Muscle of arm (tissue), 14 donors: ENCODE data around the gene RIPPLY2. TPM values are rescaled to one million over a fixed set of nuclear protein-coding genes. Genes with fewer than 3 reads are reported as not detected.
A peak's percentile ranks its signal among the peaks of the same experiment; 100 is the strongest.
"Not testable (repeated sequence)": the region's sequence is repeated elsewhere in the genome, so short reads cannot be mapped to it uniquely, and the experiment has no call there.

Source experiments
- DNase-seq: peaks from one replicate; pipeline ENCODE4 v3.0.0-alpha.2; 2013
- long read RNA-seq, 11 donors: transcript quantifications; one replicate each; lab custom pipeline, GENCODE V29; 2026
- polyA plus RNA-seq, 12 donors: library from polyadenylated mRNA; unstranded; fragments of 120-200 nt; gene quantifications; one replicate each; pipeline ENCODE4 v1.2.1, GENCODE V29; 2013; ENCODE audit not compliant: insufficient read length in 12 of 12

Gene RIPPLY2, protein sequence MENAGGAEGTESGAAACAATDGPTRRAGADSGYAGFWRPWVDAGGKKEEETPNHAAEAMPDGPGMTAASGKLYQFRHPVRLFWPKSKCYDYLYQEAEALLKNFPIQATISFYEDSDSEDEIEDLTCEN
- polyA plus RNA-seq: under 1 TPM in 2 of 12 donors, not detected in 10; 0.13 to 0.33 TPM
- long read RNA-seq, donor 1, partial matches to known transcripts: 0 of 1 reads
- long read RNA-seq, donor 1, other reads (novel, unspliced or antisense): 0 of 1 reads
- long read RNA-seq, donor 2: 0 reads
- long read RNA-seq, donor 3: 0 reads
- long read RNA-seq, donor 4: 0 reads
- long read RNA-seq, donor 5: 0 reads
- long read RNA-seq, donor 6: 0 reads
- long read RNA-seq, donor 7: 0 reads
- long read RNA-seq, donor 8: 0 reads
- long read RNA-seq, donor 9: 0 reads
- long read RNA-seq, donor 10: 0 reads
- long read RNA-seq, donor 11, partial matches to known transcripts: 0 of 1 reads
- long read RNA-seq, donor 11, other reads (novel, unspliced or antisense): 0 of 1 reads

DNA sequence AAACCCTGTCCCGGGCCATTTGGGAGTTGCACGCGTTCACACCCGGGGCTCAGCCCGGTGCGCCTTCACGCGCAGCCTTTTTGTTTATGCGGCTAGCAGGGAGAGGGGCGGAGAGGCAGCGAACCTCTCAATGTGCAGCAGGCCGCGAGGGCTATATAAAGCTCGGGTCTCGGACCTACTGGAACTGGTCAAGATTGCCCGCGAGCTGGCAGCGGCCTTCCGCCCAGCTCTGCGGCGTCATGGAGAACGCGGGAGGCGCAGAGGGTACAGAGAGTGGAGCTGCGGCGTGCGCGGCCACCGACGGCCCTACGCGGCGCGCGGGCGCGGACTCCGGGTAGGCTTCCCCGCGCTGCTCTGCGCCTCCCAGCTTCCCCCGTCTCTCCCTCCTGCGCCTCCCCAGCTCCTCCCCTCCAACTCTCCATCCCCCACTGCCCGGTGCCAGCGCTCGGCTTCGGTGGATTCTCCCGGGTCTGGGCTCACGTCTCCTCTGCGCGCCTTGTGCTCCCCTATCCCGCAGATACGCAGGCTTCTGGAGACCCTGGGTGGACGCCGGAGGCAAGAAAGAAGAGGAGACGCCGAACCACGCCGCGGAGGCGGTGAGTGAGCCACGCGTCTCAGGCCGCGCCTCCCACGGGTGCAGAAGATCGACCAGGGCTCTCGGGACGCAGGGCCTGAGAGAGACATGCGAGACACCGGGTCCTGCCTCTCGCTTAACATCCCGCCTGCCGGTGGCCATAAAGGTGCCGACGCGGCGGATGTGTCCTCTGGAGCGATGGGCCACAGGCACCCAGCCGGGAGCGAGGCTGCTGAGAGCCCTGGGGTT, at the start of gene RIPPLY2:
Gene RIPPLY2, plus strand, starts transcription at position 183 of the 823 bp plus-strand sequence. Its CDS starts 57 bp downstream, at position 240.
- DNase-seq: peak; percentile 4

DNA sequence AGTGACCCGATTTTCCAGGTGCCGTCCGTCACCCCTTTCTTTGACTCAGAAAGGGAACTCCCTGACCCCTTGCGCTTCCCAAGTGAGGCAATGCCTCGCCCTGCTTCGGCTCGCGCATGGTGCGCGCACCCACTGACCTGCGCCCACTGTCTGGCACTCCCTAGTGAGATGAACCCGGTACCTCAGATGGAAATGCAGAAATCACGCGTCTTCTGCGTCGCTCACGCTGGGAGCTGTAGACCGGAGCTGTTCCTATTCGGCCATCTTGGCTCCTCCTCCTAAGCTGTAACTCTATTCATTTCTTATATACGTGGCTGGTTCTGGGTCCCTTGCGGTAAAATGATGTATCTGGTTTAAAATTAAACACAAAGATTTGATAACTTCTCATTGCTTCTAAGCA, 49.7 kb upstream of the RIPPLY2 start:
- DNase-seq: not testable (repeated sequence)

GRCh38 chr6:83804886-83805285, 48.3 kb upstream of the RIPPLY2 start:
- no peak for DNase-seq

DNA sequence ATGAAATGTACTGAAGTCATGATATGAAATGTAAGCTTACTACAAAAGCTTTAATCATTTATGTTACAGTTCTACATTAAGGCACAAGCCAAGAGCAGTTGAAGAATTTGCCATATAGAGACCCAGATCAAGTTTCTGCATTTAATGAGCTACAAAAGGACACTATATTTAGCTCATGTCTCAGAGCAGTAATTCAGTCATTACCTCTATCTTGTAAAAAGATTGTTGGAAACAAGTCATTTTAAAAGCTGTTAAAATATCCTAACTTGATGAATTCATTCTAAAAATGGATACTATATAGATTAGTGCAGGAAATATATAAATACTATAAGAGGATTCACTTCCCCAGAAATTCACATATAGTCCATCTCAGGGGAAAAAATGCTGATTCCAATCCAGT, 45.2 kb upstream of the RIPPLY2 start:
- DNase-seq: no peak

DNA sequence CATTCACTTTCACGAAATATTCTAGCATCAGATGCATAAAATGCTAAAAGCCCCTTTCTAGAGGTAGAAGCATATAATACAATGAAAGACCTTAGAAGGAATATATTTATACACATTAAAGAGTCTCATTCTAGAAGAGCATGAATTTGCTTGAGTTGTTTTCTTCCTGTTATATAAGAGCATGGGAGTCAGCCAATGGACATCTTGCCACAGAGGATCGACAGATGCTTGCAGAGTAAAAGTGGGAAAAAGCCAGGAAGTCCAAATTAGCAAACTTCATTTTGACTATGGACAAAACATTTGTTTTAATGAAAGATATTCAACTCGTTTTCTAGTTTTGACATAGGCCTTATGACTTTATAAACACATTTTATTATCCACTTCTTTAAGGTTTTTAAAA, 44.2 kb upstream of the RIPPLY2 start:
- no peak for DNase-seq

GRCh38 chr6:83812595-83812994, 40.6 kb upstream of the RIPPLY2 start:
- no peak for DNase-seq

DNA sequence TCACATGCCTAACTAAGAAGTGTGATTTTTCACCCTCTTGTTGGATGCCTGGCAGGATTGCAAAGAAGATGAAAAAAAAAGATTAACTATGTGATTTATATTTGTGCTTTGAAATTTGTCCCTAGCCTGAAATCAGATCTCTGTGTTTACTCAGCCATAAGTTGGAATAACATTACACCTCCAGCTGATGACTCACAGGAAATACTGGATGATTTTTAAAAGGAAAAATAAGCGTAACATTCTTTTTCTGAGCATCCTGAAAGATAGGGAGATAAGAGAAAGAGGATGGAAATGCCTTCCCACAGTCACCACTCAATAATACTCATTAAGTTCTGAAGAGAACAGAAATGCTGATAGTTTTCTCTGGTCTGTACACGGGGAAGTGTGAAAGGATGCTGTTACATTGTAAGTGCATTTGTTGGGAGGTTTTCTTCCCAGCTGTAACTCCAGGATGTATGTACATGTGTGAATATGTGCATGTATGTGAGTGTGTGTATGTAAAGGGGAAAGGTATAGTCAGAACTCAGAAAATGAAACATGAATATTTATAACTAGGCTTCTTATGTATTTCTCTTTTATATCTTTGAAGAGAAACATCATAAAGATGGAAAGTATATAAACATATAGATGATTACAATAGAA, 37.4 kb upstream of the RIPPLY2 start:
- no peak for DNase-seq

- DNase-seq: no peak
Measured at GRCh38 chr6:83822629-83823169, 30.5 kb upstream of the RIPPLY2 start.

DNA sequence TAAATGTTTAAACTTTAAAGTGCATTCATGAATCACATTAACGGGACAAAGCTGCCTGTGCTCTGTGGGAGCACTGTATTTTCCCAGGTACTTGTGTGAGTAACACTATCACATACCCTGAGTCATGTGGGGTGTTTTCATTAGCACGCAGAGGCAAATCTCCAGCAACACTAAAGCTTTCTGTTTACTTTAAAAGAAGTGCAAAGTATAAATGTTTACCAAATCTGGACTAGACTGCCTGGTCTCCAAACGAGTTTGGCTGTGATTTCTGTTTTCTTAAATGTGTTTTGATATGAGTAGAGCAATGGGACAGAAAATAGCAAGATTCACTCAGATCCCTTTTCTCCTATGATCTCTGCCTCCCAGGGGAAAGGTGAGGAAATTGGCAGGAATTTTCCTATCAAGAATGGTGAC, 28.8 kb upstream of the RIPPLY2 start:
- DNase-seq: no peak

DNA sequence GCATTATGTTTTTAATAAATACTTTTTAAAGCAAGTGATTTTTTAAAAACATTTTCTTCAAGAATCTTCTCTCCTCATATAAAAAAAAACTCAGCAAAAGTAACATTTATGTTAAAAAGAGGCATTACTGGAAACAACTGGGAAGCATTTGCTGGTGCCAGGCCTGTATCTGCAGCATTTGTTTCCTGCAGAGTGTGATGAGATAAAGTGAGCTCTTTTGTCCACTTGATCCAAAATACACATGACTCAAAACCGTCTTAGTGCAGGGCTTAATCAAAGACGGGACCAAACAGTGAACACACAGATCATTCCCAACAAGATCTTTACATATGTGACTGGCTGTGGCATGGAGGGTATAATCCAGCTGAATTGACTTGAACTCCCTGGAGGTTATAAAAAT, 28.3 kb upstream of the RIPPLY2 start:
- no peak for DNase-seq

DNA sequence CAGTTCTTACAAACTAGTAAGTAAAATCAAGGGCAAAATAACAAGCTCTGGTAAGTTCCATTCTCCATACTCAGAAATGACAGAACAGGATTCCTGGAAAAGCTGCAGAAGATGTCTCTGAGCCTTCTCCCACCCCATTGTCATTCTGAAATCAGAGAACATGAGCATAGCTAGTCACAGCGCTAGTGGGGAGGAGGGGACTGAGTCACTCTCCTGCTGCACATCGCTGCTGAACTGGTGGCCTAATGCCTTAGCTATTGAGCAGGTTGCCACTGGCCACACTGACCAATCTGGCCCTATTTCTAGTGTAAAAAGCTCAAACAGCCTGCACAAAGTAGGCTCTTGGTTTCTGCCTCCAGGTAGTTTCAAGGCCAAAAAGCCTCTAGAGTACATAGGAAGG, 26.1 kb upstream of the RIPPLY2 start:
- no peak for DNase-seq

DNA sequence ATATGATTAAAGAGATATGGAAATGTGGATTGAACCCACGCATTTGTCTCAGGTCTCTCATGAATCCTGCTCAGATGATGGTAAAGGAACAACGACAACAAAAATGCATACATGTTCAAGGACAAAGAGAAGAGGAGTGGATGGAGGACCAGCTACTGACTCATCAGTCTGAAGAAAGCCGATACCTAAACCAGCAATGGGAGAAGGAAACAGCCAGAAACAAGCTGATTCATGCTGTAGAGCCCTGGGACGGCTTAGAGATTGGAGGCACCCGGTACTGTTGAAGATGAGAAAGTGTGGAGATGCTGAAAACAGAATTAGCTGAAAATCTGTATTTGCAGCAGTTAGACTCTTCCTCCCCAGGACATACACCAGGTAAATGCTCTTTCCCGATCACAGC, 14.4 kb upstream of the RIPPLY2 start:
- no peak for DNase-seq

- DNase-seq: no peak
Measured at GRCh38 chr6:83844170-83844569, 9.0 kb upstream of the RIPPLY2 start.

- no peak for DNase-seq
Measured at GRCh38 chr6:83846291-83846690, 6.9 kb upstream of the RIPPLY2 start.

DNA sequence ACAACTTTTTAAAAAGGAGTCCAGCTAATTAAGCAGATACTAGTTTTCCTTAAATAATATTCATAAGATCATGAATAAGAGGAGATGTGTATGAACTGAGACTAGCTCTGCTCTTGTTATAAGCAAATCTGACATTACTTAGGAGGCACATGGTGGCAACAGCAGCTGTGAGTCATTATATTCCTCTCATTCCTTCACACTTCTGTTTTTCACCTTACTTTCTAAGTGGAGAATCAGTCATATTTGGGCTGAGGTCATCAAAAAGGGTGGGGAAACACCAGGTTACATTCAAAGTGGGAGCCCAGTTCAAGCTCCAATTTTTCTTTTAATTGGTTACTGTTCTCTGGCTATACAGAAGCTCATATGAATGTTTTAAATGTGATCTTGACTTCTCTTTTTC, 6.0 kb upstream of the RIPPLY2 start:
- DNase-seq: no peak

- no peak for DNase-seq
Measured at GRCh38 chr6:83849127-83849526, 4.0 kb upstream of the RIPPLY2 start.

DNA sequence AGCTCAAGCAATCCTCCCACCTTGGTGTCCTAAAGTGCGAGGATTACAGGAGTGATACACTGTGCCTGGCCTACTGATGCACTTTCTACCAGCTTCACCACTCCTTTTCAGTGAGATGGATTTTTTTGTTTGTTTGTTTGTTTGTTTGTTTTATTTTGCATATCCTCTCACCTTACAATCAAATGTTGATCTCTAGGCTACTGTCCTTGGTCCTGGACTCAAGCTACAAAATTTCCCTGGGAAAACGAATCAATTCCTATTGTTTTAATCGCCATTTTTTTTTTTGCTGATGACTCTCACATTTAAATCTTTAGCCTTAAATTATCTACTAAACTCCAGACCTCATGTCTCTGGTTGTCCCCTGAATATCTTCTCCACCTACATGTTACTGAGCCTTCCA, 3.5 kb upstream of the RIPPLY2 start:
- DNase-seq: no peak

GRCh38 chr6:83852528-83853177, 507 bp upstream of the RIPPLY2 start:
- no peak for DNase-seq

GRCh38 chr6:83854001-83854501, 891 bp downstream of the RIPPLY2 start:
- no peak for DNase-seq

- no peak for DNase-seq
Measured at GRCh38 chr6:83854766-83855165, 1.6 kb downstream of the RIPPLY2 start.
